Measurements from ENCODE around the gene AMOT. TPM values are rescaled to one million over a fixed set of nuclear protein-coding genes. Genes with fewer than 3 reads are reported as not detected.

The AMOT gene
- total RNA-seq, 3 donors from 2014 or later (not counting 1 experiment from before 2014, with no cell fraction given), result 7.1 to 15.8 (median 9.3) TPM

GRCh38 chrX:112760697-112761096, 79.9 kb downstream of the AMOT start:
- ATAC-seq, result no peak
- TF ChIP-seq, protein P1, sequence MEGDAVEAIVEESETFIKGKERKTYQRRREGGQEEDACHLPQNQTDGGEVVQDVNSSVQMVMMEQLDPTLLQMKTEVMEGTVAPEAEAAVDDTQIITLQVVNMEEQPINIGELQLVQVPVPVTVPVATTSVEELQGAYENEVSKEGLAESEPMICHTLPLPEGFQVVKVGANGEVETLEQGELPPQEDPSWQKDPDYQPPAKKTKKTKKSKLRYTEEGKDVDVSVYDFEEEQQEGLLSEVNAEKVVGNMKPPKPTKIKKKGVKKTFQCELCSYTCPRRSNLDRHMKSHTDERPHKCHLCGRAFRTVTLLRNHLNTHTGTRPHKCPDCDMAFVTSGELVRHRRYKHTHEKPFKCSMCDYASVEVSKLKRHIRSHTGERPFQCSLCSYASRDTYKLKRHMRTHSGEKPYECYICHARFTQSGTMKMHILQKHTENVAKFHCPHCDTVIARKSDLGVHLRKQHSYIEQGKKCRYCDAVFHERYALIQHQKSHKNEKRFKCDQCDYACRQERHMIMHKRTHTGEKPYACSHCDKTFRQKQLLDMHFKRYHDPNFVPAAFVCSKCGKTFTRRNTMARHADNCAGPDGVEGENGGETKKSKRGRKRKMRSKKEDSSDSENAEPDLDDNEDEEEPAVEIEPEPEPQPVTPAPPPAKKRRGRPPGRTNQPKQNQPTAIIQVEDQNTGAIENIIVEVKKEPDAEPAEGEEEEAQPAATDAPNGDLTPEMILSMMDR (IDR thresholded peaks at IDR 0.05), result no peak

GRCh38 chrX:112759966-112760365, 80.7 kb downstream of the AMOT start:
- H3K27me3 Mint-ChIP-seq (ENCODE audit: low read depth in 2 of 2), result peaks cover 3 to 18% of the 10 kb centered on the region in 2 donors
- H3K4me1 Mint-ChIP-seq, result no peaks in the 10 kb centered on the region
- no peak overlapping the region for H3K27ac Mint-ChIP-seq
- Histone ChIP-seq H3K9me3 (ENCODE audit: control insufficient read depth, insufficient read depth, low read length) (no peaks in the 10 kb centered on the region), H3K4me3 (ENCODE audit: low read length) (no peak overlapping the region), H3K36me3 (ENCODE audit: control insufficient read depth, insufficient read depth, low read length) (no peaks in the 10 kb centered on the region), H3K27me3 (ENCODE audit: control insufficient read depth, insufficient read depth, low read length) (no peaks in the 10 kb centered on the region), H3K27ac (ENCODE audit: low read length) (no peak overlapping the region), H3K4me1 (ENCODE audit: control insufficient read depth, insufficient read depth, low read length) (no peaks in the 10 kb centered on the region)
- no CpG with 5 or more reads among the region's 2 CpGs for WGBS (ENCODE audit: insufficient coverage)
- no peak for ATAC-seq
- intact Hi-C loops (cut with micrococcal nuclease), result no loop called here
- TF ChIP-seq, protein P1 (IDR thresholded peaks at IDR 0.05), result no peak
- no peak overlapping the region for H3K4me3 Mint-ChIP-seq
- H3K36me3 Mint-ChIP-seq, result no peaks in the 10 kb centered on the region
- DNase-seq, result no peak
- H3K9me3 Mint-ChIP-seq, result no peaks in the 10 kb centered on the region

More at GRCh38 chrX:112760697-112761096, 79.9 kb downstream of the AMOT start:
- Mint-ChIP-seq H3K27me3 (ENCODE audit: low read depth in 2 of 2) (peaks cover 3 to 18% of the 10 kb centered on the region in 2 donors), H3K36me3 (no peaks in the 10 kb centered on the region), H3K9me3 (no peaks in the 10 kb centered on the region), H3K4me3 (no peak overlapping the region), H3K27ac (no peak overlapping the region), H3K4me1 (no peaks in the 10 kb centered on the region)
- Histone ChIP-seq H3K27ac (ENCODE audit: low read length) (no peak overlapping the region), H3K4me3 (ENCODE audit: low read length) (no peak overlapping the region), H3K9me3 (ENCODE audit: control insufficient read depth, insufficient read depth, low read length) (no peaks in the 10 kb centered on the region), H3K36me3 (ENCODE audit: control insufficient read depth, insufficient read depth, low read length) (no peaks in the 10 kb centered on the region), H3K4me1 (ENCODE audit: control insufficient read depth, insufficient read depth, low read length) (no peaks in the 10 kb centered on the region), H3K27me3 (ENCODE audit: control insufficient read depth, insufficient read depth, low read length) (no peaks in the 10 kb centered on the region)
- DNase-seq, result no peak
- intact Hi-C loops (cut with micrococcal nuclease), result no loop called here
- 30% methylated on average over 2 of the region's 2 CpGs for WGBS (ENCODE audit: insufficient coverage)

GRCh38 chrX:112759512-112759911, 81.1 kb downstream of the AMOT start:
- no peak overlapping the region for H3K4me3 ChIP-seq (ENCODE audit: low read length)
- H3K4me1 Mint-ChIP-seq, result no peaks in the 10 kb centered on the region
- no peaks in the 10 kb centered on the region for H3K9me3 Mint-ChIP-seq
- 100% methylated on average over 1 of the region's 3 CpGs for WGBS (ENCODE audit: insufficient coverage)
- no peak for ATAC-seq
- H3K4me1 ChIP-seq (ENCODE audit: control insufficient read depth, insufficient read depth, low read length), result no peaks in the 10 kb centered on the region
- H3K27me3 ChIP-seq (ENCODE audit: control insufficient read depth, insufficient read depth, low read length), result no peaks in the 10 kb centered on the region
- no peak overlapping the region for H3K27ac Mint-ChIP-seq
- TF ChIP-seq, protein P1 (IDR thresholded peaks at IDR 0.05), result no peak
- H3K36me3 Mint-ChIP-seq, result no peaks in the 10 kb centered on the region
- intact Hi-C loops (cut with micrococcal nuclease), result no loop called here
- no peak for DNase-seq
- no peak overlapping the region for H3K27ac ChIP-seq (ENCODE audit: low read length)
- no peaks in the 10 kb centered on the region for H3K36me3 ChIP-seq (ENCODE audit: control insufficient read depth, insufficient read depth, low read length)
- H3K27me3 Mint-ChIP-seq (ENCODE audit: low read depth in 2 of 2), result peaks cover 3 to 18% of the 10 kb centered on the region in 2 donors
- H3K9me3 ChIP-seq (ENCODE audit: control insufficient read depth, insufficient read depth, low read length), result no peaks in the 10 kb centered on the region
- no peak overlapping the region for H3K4me3 Mint-ChIP-seq

DNA sequence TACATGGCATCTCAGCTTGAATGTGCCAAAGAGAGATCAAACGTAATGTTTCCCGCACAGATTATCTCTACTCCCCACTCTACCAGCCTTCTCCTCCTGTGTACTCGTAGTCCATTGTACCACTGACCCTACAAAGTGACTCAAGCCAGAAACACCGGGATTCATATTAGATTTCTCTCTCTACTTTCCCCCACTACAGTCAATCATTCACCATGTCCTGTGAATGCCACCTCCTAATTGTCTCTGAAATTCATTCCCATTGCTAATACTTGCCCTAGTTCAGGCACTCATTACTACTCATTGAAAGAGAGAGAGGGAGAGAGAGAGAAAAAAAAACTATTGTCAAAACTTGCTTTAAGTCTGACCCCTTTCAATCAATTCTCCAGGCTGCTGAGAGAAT, 82.7 kb downstream of the AMOT start:
- Histone ChIP-seq H3K27me3 (ENCODE audit: control insufficient read depth, insufficient read depth, low read length) (no peaks in the 10 kb centered on the region), H3K27ac (ENCODE audit: low read length) (no peak overlapping the region), H3K9me3 (ENCODE audit: control insufficient read depth, insufficient read depth, low read length) (no peaks in the 10 kb centered on the region), H3K36me3 (ENCODE audit: control insufficient read depth, insufficient read depth, low read length) (no peaks in the 10 kb centered on the region), H3K4me1 (ENCODE audit: control insufficient read depth, insufficient read depth, low read length) (no peaks in the 10 kb centered on the region), H3K4me3 (ENCODE audit: low read length) (no peak overlapping the region)
- Mint-ChIP-seq H3K27ac (no peak overlapping the region), H3K4me3 (no peak overlapping the region), H3K4me1 (no peaks in the 10 kb centered on the region), H3K9me3 (no peaks in the 10 kb centered on the region), H3K27me3 (ENCODE audit: low read depth in 2 of 2) (peaks cover 3 to 18% of the 10 kb centered on the region in 2 donors), H3K36me3 (no peaks in the 10 kb centered on the region)
- ATAC-seq (no peak), DNase-seq (no peak)
- TF ChIP-seq, protein P1 (IDR thresholded peaks at IDR 0.05), result no peak
- WGBS (ENCODE audit: insufficient coverage), result 93% methylated on average over 4 of the region's 4 CpGs
- intact Hi-C loops (cut with micrococcal nuclease), result no loop called here
